CD14-positive monocyte (primary cell): ENCODE measurements around the gene ZNF362. TPM values are rescaled to one million over a fixed set of nuclear protein-coding genes. Genes with fewer than 3 reads are reported as not detected.
A peak's percentile ranks its signal among the peaks of the same experiment; 100 is the strongest.

Source experiments
- DNase-seq, 3 donors: peaks; one replicate each; pipeline ENCODE4 v3.0.0-alpha.2; 2011 to 2022
- H2AFZ ChIP-seq: 2 replicates; pipeline ENCODE4 v1.6.0; 2012; ENCODE audit warnings: mild to moderate bottlenecking, low read depth, low read length, inconsistent platforms; ENCODE audit not compliant: insufficient read depth, poor library complexity, severe bottlenecking
- H3K27ac ChIP-seq, 2 donors: 1 replicate in 1 of 2; 2 replicates in 1 of 2; pipeline ENCODE4 v1.5.1; 2012 to 2013; ENCODE audit warnings: low read length in 2 of 2, control low read depth in 1 of 2, inconsistent platforms in 1 of 2, low read depth in 1 of 2, mild to moderate bottlenecking in 1 of 2
- H3K27me3 ChIP-seq, 2 donors: one replicate each; pipeline versions ENCODE4 v1.6.0 to v1.6.1; 2011 to 2013; ENCODE audit warnings: low read length in 2 of 2; ENCODE audit not compliant: control insufficient read depth in 2 of 2, insufficient read depth in 2 of 2
- H3K36me3 ChIP-seq, 2 donors: replicated peaks in 1 of 2; 1 replicate in 1 of 2; 2 replicates in 1 of 2; pipeline versions ENCODE4 v1.5.1 to v1.6.1; 2012 to 2013; ENCODE audit warnings: low read length in 2 of 2, control low read depth in 1 of 2, inconsistent platforms in 1 of 2, mild to moderate bottlenecking in 1 of 2; ENCODE audit not compliant: insufficient read depth in 2 of 2, control insufficient read depth in 1 of 2
- H3K4me1 ChIP-seq, 2 donors: 1 replicate in 1 of 2; 2 replicates in 1 of 2; pipeline versions ENCODE4 v1.5.1 to v1.6.1; 2012 to 2013; ENCODE audit warnings: low read length in 2 of 2, control low read depth in 1 of 2, inconsistent platforms in 1 of 2, mild to moderate bottlenecking in 1 of 2, moderate library complexity in 1 of 2; ENCODE audit not compliant: insufficient read depth in 2 of 2, control insufficient read depth in 1 of 2
- H3K4me2 ChIP-seq: replicated peaks from 2 replicates; pipeline ENCODE3; 2012; ENCODE audit warnings: low read length, moderate library complexity, mild to moderate bottlenecking; ENCODE audit not compliant: poor library complexity, severe bottlenecking; ENCODE audit errors: extremely low read depth
- H3K4me3 ChIP-seq, 3 experiments: fragments of 200-600 bp in 1 of 3; sonication (generic) in 1 of 3; replicated peaks in 1 of 3; 1 replicate in 2 of 3; 2 replicates in 1 of 3; pipeline ENCODE4 v1.5.1; 2011 to 2013; ENCODE audit warnings: low read length in 3 of 3, mild to moderate bottlenecking in 3 of 3, control low read depth in 2 of 3, low read depth in 2 of 3, inconsistent platforms in 1 of 3, moderate library complexity in 1 of 3
- H3K79me2 ChIP-seq: 2 replicates; pipeline ENCODE4 v1.6.0; 2012; ENCODE audit warnings: mild to moderate bottlenecking, control low read depth, inconsistent platforms, low read length, moderate library complexity; ENCODE audit not compliant: insufficient read depth
- H3K9ac ChIP-seq: 2 replicates; pipeline ENCODE4 v1.6.0; 2017; ENCODE audit warnings: low read length, mild to moderate bottlenecking; ENCODE audit not compliant: insufficient read depth, poor library complexity, severe bottlenecking
- H3K9me3 ChIP-seq, 2 donors: replicated peaks in 1 of 2; 1 replicate in 1 of 2; 2 replicates in 1 of 2; pipeline versions ENCODE4 v1.5.1 to v1.6.1; 2012 to 2013; ENCODE audit warnings: low read length in 2 of 2, control low read depth in 1 of 2; ENCODE audit not compliant: control insufficient read depth in 1 of 2, insufficient read depth in 1 of 2
- H4K20me1 ChIP-seq: 2 replicates; pipeline ENCODE4 v1.6.0; 2012; ENCODE audit warnings: mild to moderate bottlenecking, low read length, control low read depth, moderate library complexity; ENCODE audit not compliant: insufficient read depth
- H3K27ac Mint-ChIP-seq, 7 donors: one replicate each; pipeline ENCODE4 v1.8.0; 2020; ENCODE audit warnings: mild to moderate bottlenecking in 7 of 7, mixed read lengths in 7 of 7, moderate library complexity in 6 of 7, inconsistent platforms in 2 of 7
- H3K27me3 Mint-ChIP-seq, 3 donors: one replicate each; pipeline ENCODE4 v1.8.0; 2021 to 2022; ENCODE audit warnings: low read depth in 3 of 3, mild to moderate bottlenecking in 3 of 3, mixed read lengths in 3 of 3, moderate library complexity in 3 of 3, inconsistent platforms in 1 of 3
- H3K36me3 Mint-ChIP-seq, 2 donors: one replicate each; pipeline ENCODE4 v1.8.0; 2020; ENCODE audit warnings: mixed read lengths in 2 of 2, inconsistent platforms in 1 of 2, mild to moderate bottlenecking in 1 of 2
- H3K4me1 Mint-ChIP-seq: one replicate; pipeline ENCODE4 v1.8.0; 2020; ENCODE audit warnings: mild to moderate bottlenecking, mixed read lengths
- H3K4me3 Mint-ChIP-seq, 2 donors: one replicate each; pipeline ENCODE4 v1.8.0; 2020; ENCODE audit warnings: mild to moderate bottlenecking in 2 of 2, mixed read lengths in 2 of 2, moderate library complexity in 1 of 2
- H3K9me3 Mint-ChIP-seq, 7 donors: one replicate each; pipeline ENCODE4 v1.8.0; 2020 to 2022; ENCODE audit warnings: mixed read lengths in 7 of 7, mild to moderate bottlenecking in 6 of 7, moderate library complexity in 6 of 7, inconsistent platforms in 2 of 7
- CTCF ChIP-seq: fragments of 200-600 bp; IDR thresholded peaks from one replicate; pipeline ENCODE4 v1.8.0; 2022; ENCODE audit warnings: antibody characterized with exemption, mild to moderate bottlenecking
- WGBS: methylation state at CpG from one replicate; pipeline ENCODE4 v1.1.5; 2013; ENCODE audit warnings: missing lambda C conversion rate; ENCODE audit not compliant: insufficient coverage; 5-methylcytosine and 5-hydroxymethylcytosine counted together
- intact Hi-C, 2 donors: fragments of 100-400 bp; cut with micrococcal nuclease; formaldehyde crosslinking; loops; one replicate each; pipeline versions ENCODE4 v1.15.0 to v1.15.1; 2023
- polyA plus RNA-seq, 3 donors: library from polyadenylated mRNA; depleted of rRNA in 1 of 3; unstranded in 2 of 3; stranded (reverse) in 1 of 3; fragments of 300-500 nt in 2 of 3; fragments of >200 nt in 1 of 3; fragmentation: Illumina TruSeq in 2 of 3; gene quantifications; 1 replicate in 2 of 3; 2 replicates in 1 of 3; pipeline ENCODE4 v1.2.3, GENCODE V29; 2012 to 2021

Gene ZNF362
- polyA plus RNA-seq, 3 donors, result 11.4 to 18.9 (median 13.5) TPM

GRCh38 chr1:33272509-33272908, 16.2 kb downstream of the ZNF362 start:
- H2AFZ ChIP-seq, result no peak overlapping the region
- H3K4me3 ChIP-seq, result no peak overlapping the region
- Mint-ChIP-seq H3K27me3 (peaks cover 0 to 1% (median 1%) of the 10 kb centered on the region in 3 donors), H3K9me3 (no peaks in the 10 kb centered on the region), H3K36me3 (peaks cover 47 to 60% of the 10 kb centered on the region in 2 donors), H3K4me3 (no peak overlapping the region), H3K4me1 (peaks cover 6% of the 10 kb centered on the region), H3K27ac (peak overlapping the region in 3 of 7 donors; percentile 4 to 73 (median 40))
- peaks cover 10% of the 10 kb centered on the region for H3K79me2 ChIP-seq
- WGBS, result 85% methylated on average over 3 of the region's 3 CpGs
- no peak for TF ChIP-seq CTCF
- DNase-seq, result no peak
- H3K36me3 ChIP-seq, result peaks cover 22 to 73% of the 10 kb centered on the region in 2 donors
- no peaks in the 10 kb centered on the region for H3K9me3 ChIP-seq
- H3K4me1 ChIP-seq, result no peaks in the 10 kb centered on the region
- H3K27ac ChIP-seq, result no peak overlapping the region
- H3K27me3 ChIP-seq, result no peaks in the 10 kb centered on the region
- peaks cover 82% of the 10 kb centered on the region for H4K20me1 ChIP-seq
- no peak overlapping the region for H3K4me2 ChIP-seq
- no peak overlapping the region for H3K9ac ChIP-seq
- intact Hi-C loops, result no loop called here

DNA sequence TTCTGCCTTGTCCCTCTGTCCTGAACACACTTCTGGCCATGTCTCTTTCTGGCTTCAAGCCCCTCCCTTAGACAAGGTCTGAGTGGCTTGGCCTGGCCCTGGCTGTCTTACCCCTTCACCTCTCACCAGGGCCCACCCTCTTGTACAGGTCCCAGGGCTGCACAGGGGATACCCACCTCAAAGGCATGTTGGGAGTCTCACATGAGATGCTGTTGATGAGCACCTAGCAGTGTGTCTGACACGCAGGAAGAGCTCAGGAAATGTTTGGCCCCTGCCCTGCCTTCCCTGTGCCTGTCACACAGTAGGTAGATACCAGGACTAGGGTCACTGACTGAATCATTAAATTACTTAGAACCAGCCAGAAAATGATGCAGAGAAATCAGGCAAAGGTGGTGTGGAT, 16.6 kb downstream of the ZNF362 start:
- no peak overlapping the region for H3K4me3 ChIP-seq
- no peak for TF ChIP-seq CTCF
- Mint-ChIP-seq H3K9me3 (no peaks in the 10 kb centered on the region), H3K36me3 (peaks cover 48 to 64% of the 10 kb centered on the region in 2 donors), H3K27me3 (peaks cover 0 to 1% (median 1%) of the 10 kb centered on the region in 3 donors), H3K4me3 (no peak overlapping the region), H3K27ac (peak overlapping the region in 3 of 7 donors; percentile 16 to 73 (median 61)), H3K4me1 (peaks cover 6% of the 10 kb centered on the region)
- peaks cover 79% of the 10 kb centered on the region for H4K20me1 ChIP-seq
- H3K27me3 ChIP-seq, result no peaks in the 10 kb centered on the region
- H3K79me2 ChIP-seq, result peaks cover 7% of the 10 kb centered on the region
- H3K9ac ChIP-seq, result no peak overlapping the region
- no peak for DNase-seq
- H3K27ac ChIP-seq, result no peak overlapping the region
- no peaks in the 10 kb centered on the region for H3K4me1 ChIP-seq
- H2AFZ ChIP-seq, result no peak overlapping the region
- H3K36me3 ChIP-seq, result peaks cover 26 to 74% of the 10 kb centered on the region in 2 donors
- WGBS, result 100% methylated on average over 1 of the region's 1 CpG
- no peaks in the 10 kb centered on the region for H3K9me3 ChIP-seq
- no peak overlapping the region for H3K4me2 ChIP-seq
- intact Hi-C loops, result no loop called here
